Measurements from ENCODE around the gene GRK2. TPM values are rescaled to one million over a fixed set of nuclear protein-coding genes. Genes with fewer than 3 reads are reported as not detected.

The GRK2 gene
- total RNA-seq, 1 donor from 2014 or later: 43.1 TPM

GRCh38 chr11:67268081-67268961 is 2.0 kb downstream of the GRK2 start:
- intact Hi-C loops (cut with DNase I): loop anchor here (5.0 kb wide), 1 partner anchor 34 kb away; the partner anchor contains the start of gene SSH3
- DNase-seq (ENCODE audit: low spot score): peak; percentile 75

- peak; percentile 72 for DNase-seq (ENCODE audit: low spot score)
- intact Hi-C loops (cut with DNase I): loop anchor here (5.0 kb wide), 1 partner anchor 33 kb away; the partner anchor contains the start of gene SSH3
Measured at GRCh38 chr11:67268962-67269268, 2.6 kb downstream of the GRK2 start.

GRCh38 chr11:67269401-67270255 is 3.4 kb downstream of the GRK2 start:
- peak; percentile 74 for DNase-seq (ENCODE audit: low spot score)
- intact Hi-C loops (cut with DNase I): loop anchor here (5.0 kb wide), 1 partner anchor 33 kb away; the partner anchor contains the start of gene SSH3

- intact Hi-C loops (cut with DNase I): no loop called here
- DNase-seq (ENCODE audit: low spot score): peak; percentile 90
Measured at GRCh38 chr11:67270256-67271204, 4.3 kb downstream of the GRK2 start.

- no peak for DNase-seq (ENCODE audit: low spot score)
- intact Hi-C loops (cut with DNase I): no loop called here
Measured at GRCh38 chr11:67271205-67271540, 4.9 kb downstream of the GRK2 start.

- intact Hi-C loops (cut with DNase I): no loop called here
- peak; percentile 81 for DNase-seq (ENCODE audit: low spot score)
Measured at GRCh38 chr11:67271541-67272284, 5.4 kb downstream of the GRK2 start.

GRCh38 chr11:67272327-67273259 is 6.3 kb downstream of the GRK2 start:
- intact Hi-C loops (cut with DNase I): no loop called here
- peak; percentile 74 for DNase-seq (ENCODE audit: low spot score)

GRCh38 chr11:67273260-67273990 is 7.2 kb downstream of the GRK2 start:
- DNase-seq (ENCODE audit: low spot score): peak; percentile 77

GRCh38 chr11:67274768-67275605 is 8.7 kb downstream of the GRK2 start:
- DNase-seq (ENCODE audit: low spot score): peak; percentile 78
- intact Hi-C loops (cut with DNase I): no loop called here

More at GRCh38 chr11:67273260-67273990, 7.2 kb downstream of the GRK2 start:
- intact Hi-C loops (cut with DNase I): no loop called here

- intact Hi-C loops (cut with DNase I): no loop called here
- DNase-seq (ENCODE audit: low spot score): peak; percentile 63
Measured at GRCh38 chr11:67275606-67276409, 9.5 kb downstream of the GRK2 start.

GRCh38 chr11:67276781-67277230 is 10.5 kb downstream of the GRK2 start:
- peak; percentile 83 for DNase-seq (ENCODE audit: low spot score)
- intact Hi-C loops (cut with DNase I): no loop called here

- peak; percentile 97 for DNase-seq (ENCODE audit: low spot score)
- intact Hi-C loops (cut with DNase I): no loop called here
Measured at GRCh38 chr11:67277231-67277961, 11.1 kb downstream of the GRK2 start.

- DNase-seq (ENCODE audit: low spot score): no peak
- intact Hi-C loops (cut with DNase I): no loop called here
Measured at GRCh38 chr11:67278135-67278938, 12.1 kb downstream of the GRK2 start.

Measured in cardiac septum (tissue), 1 donor.